Cardiac muscle cell (in vitro differentiated cells and primary cell): ENCODE measurements around the gene MKRN2. TPM values are rescaled to one million over a fixed set of nuclear protein-coding genes. Genes with fewer than 3 reads are reported as not detected.

ENCODE experiments used
- DNase-seq, 2 donors: peaks; one replicate each; pipeline versions ENCODE4 v3.0.0 to v3.0.0-alpha.2; 2010 to 2017; ENCODE audit warnings: low read depth in 1 of 2, low spot score in 1 of 2
- H3K27ac ChIP-seq: fragments of 200-600 bp; sonication (generic); 2 replicates; pipeline ENCODE4 v1.5.1; 2016
- H3K27me3 ChIP-seq: fragments of 200-600 bp; sonication (generic); 2 replicates; pipeline ENCODE4 v1.6.0; 2016; ENCODE audit warnings: control low read depth
- H3K36me3 ChIP-seq: fragments of 200-600 bp; sonication (generic); 2 replicates; pipeline ENCODE4 v1.5.1; 2016; ENCODE audit warnings: control low read depth
- H3K4me1 ChIP-seq: fragments of 200-600 bp; sonication (generic); 2 replicates; pipeline ENCODE4 v1.8.1; 2017; ENCODE audit warnings: low read depth, mild to moderate bottlenecking, mixed run types
- H3K4me3 ChIP-seq: fragments of 200-600 bp; sonication (generic); 2 replicates; pipeline ENCODE4 v1.5.1; 2016; ENCODE audit warnings: mild to moderate bottlenecking
- H3K9me3 ChIP-seq: fragments of 200-600 bp; sonication (generic); 2 replicates; pipeline ENCODE4 v1.5.1; 2017; ENCODE audit warnings: low read depth, mild to moderate bottlenecking, control low read depth
- CTCF ChIP-seq: IDR thresholded peaks from 2 replicates; pipeline ENCODE4 v1.5.1; 2012; ENCODE audit warnings: low read depth, mild to moderate bottlenecking, low read length
- polyA plus RNA-seq: library from polyadenylated mRNA; unstranded; fragments of >200 nt; fragmentation: Nextera tagmentation; extraction: Ambion mirVana; gene quantifications from 2 replicates; pipeline ENCODE4 v1.2.1, GENCODE V29; 2016
- total RNA-seq: library from RNA; depleted of rRNA; stranded (reverse); fragments of >200 nt; gene quantifications from 2 replicates; pipeline ENCODE4 v1.2.3, GENCODE V29; 2016

MKRN2 gene
- total and polyA plus RNA-seq, 2 experiments from 2014 or later = 44.7 to 51.5 TPM

- no peak for TF ChIP-seq CTCF
- DNase-seq = no peak
- H3K27me3 ChIP-seq = no peaks in the 10 kb centered on the region
- peaks cover 44% of the 10 kb centered on the region for H3K4me1 ChIP-seq
- no peak overlapping the region for H3K4me3 ChIP-seq
- peak overlapping the region; percentile 90 for H3K27ac ChIP-seq
- no peaks in the 10 kb centered on the region for H3K9me3 ChIP-seq
- no peaks in the 10 kb centered on the region for H3K36me3 ChIP-seq
These were observed 5.6 kb downstream of the MKRN2 start for GRCh38 chr3:12562451-12562850.

- Histone ChIP-seq H3K27ac (no peak overlapping the region), H3K36me3 (peaks cover 17% of the 10 kb centered on the region), H3K27me3 (no peaks in the 10 kb centered on the region), H3K4me1 (peaks cover 13% of the 10 kb centered on the region), H3K9me3 (no peaks in the 10 kb centered on the region), H3K4me3 (no peak overlapping the region)
- DNase-seq = no peak
- TF ChIP-seq CTCF = no peak
These were observed 10.1 kb downstream of the MKRN2 start for GRCh38 chr3:12566976-12567375.

GRCh38 chr3:12568747-12569146, 11.9 kb downstream of the MKRN2 start:
- H3K36me3 ChIP-seq = peaks cover 35% of the 10 kb centered on the region

GRCh38 chr3:12569836-12570235, 12.9 kb downstream of the MKRN2 start:
- Histone ChIP-seq H3K9me3 (no peaks in the 10 kb centered on the region), H3K27ac (no peak overlapping the region), H3K4me1 (no peaks in the 10 kb centered on the region), H3K27me3 (no peaks in the 10 kb centered on the region), H3K4me3 (no peak overlapping the region), H3K36me3 (peaks cover 41% of the 10 kb centered on the region)
- no peak for DNase-seq
- no peak for TF ChIP-seq CTCF

More at GRCh38 chr3:12568747-12569146, 11.9 kb downstream of the MKRN2 start:
- H3K4me3 ChIP-seq = no peak overlapping the region
- no peak for DNase-seq
- no peaks in the 10 kb centered on the region for H3K9me3 ChIP-seq
- H3K27ac ChIP-seq = no peak overlapping the region
- H3K27me3 ChIP-seq = no peaks in the 10 kb centered on the region
- no peaks in the 10 kb centered on the region for H3K4me1 ChIP-seq
- TF ChIP-seq CTCF = no peak

GRCh38 chr3:12571986-12572385, 15.1 kb downstream of the MKRN2 start:
- TF ChIP-seq CTCF = no peak
- no peak for DNase-seq
- Histone ChIP-seq H3K36me3 (peaks cover 56% of the 10 kb centered on the region), H3K4me1 (no peaks in the 10 kb centered on the region), H3K27ac (no peak overlapping the region), H3K4me3 (no peak overlapping the region), H3K9me3 (no peaks in the 10 kb centered on the region), H3K27me3 (no peaks in the 10 kb centered on the region)

GRCh38 chr3:12574131-12574530, 17.2 kb downstream of the MKRN2 start:
- no peak overlapping the region for H3K4me3 ChIP-seq
- no peak overlapping the region for H3K27ac ChIP-seq
- no peaks in the 10 kb centered on the region for H3K4me1 ChIP-seq
- H3K27me3 ChIP-seq = no peaks in the 10 kb centered on the region
- H3K9me3 ChIP-seq = no peaks in the 10 kb centered on the region
- peaks cover 69% of the 10 kb centered on the region for H3K36me3 ChIP-seq
- no peak for TF ChIP-seq CTCF
- DNase-seq = no peak
